Inflammatory macrophage treated with lipopolysaccharide for 4 hours (primary cell): ENCODE measurements around the gene GLI2.

Experiments used
- DNase-seq: peaks from one replicate; pipeline ENCODE4 v3.0.0-alpha.2; 2020

Gene GLI2

GRCh38 chr2:120735746-120736170 is at the start of gene GLI2:
Gene GLI2, plus strand, starts transcription at chr2:120735868. Its CDS starts 61,453 bp downstream, at chr2:120797321.
- peak; percentile 34 for DNase-seq

- DNase-seq = no peak
These were observed 49.7 kb upstream of the GLI2 start for GRCh38 chr2:120685974-120686297.

GRCh38 chr2:120686511-120687168 is 49.0 kb upstream of the GLI2 start:
- DNase-seq = no peak

- no peak for DNase-seq
These were observed 48.5 kb upstream of the GLI2 start for GRCh38 chr2:120687210-120687609.

GRCh38 chr2:120690521-120690920 is 45.1 kb upstream of the GLI2 start:
- DNase-seq = no peak

GRCh38 chr2:120691410-120691809 is 44.3 kb upstream of the GLI2 start:
- DNase-seq = no peak

GRCh38 chr2:120692691-120693090 is 43.0 kb upstream of the GLI2 start:
- DNase-seq = no peak

- no peak for DNase-seq
These were observed 42.5 kb upstream of the GLI2 start for GRCh38 chr2:120693121-120693520.

- DNase-seq = no peak
These were observed 41.6 kb upstream of the GLI2 start for GRCh38 chr2:120694034-120694433.

GRCh38 chr2:120697471-120697870 is 38.2 kb upstream of the GLI2 start:
- no peak for DNase-seq

- no peak for DNase-seq
These were observed 36.4 kb upstream of the GLI2 start for GRCh38 chr2:120699292-120699691.

- DNase-seq = no peak
These were observed 35.0 kb upstream of the GLI2 start for GRCh38 chr2:120700659-120701058.

- no peak for DNase-seq
These were observed 34.6 kb upstream of the GLI2 start for GRCh38 chr2:120701096-120701495.

- DNase-seq = no peak
These were observed 34.2 kb upstream of the GLI2 start for GRCh38 chr2:120701499-120701898.

GRCh38 chr2:120702061-120702460 is 33.6 kb upstream of the GLI2 start:
- no peak for DNase-seq

- no peak for DNase-seq
These were observed 32.9 kb upstream of the GLI2 start for GRCh38 chr2:120702801-120703200.

- DNase-seq = no peak
These were observed 32.2 kb upstream of the GLI2 start for GRCh38 chr2:120703330-120703994.

GRCh38 chr2:120704696-120705095 is 31.0 kb upstream of the GLI2 start:
- DNase-seq = no peak

- DNase-seq = no peak
These were observed 27.9 kb upstream of the GLI2 start for GRCh38 chr2:120707816-120708215.

- DNase-seq = no peak
These were observed 26.6 kb upstream of the GLI2 start for GRCh38 chr2:120708944-120709607.

- DNase-seq = no peak
These were observed 26.0 kb upstream of the GLI2 start for GRCh38 chr2:120709608-120710041.

GRCh38 chr2:120710256-120710655 is 25.4 kb upstream of the GLI2 start:
- no peak for DNase-seq

GRCh38 chr2:120711694-120712093 is 24.0 kb upstream of the GLI2 start:
- no peak for DNase-seq

GRCh38 chr2:120712180-120712681 is 23.4 kb upstream of the GLI2 start:
- no peak for DNase-seq
